GM10248 (cell line): Measurements from ENCODE around the gene FAM110A.
"Not testable (repeated sequence)": the region's sequence is repeated elsewhere in the genome, so short reads cannot be mapped to it uniquely, and the experiment has no call there.

Source experiments
- CTCF ChIA-PET: fragments of 300-600 bp; sonication (Branson Sonifier 250); formaldehyde crosslinking; extraction: SDS; loops from one replicate; lab custom pipeline; 2021; ENCODE audit warnings: antibody characterized with exemption; lab: Yijun Ruan, JAX
- POLR2A ChIA-PET: fragments of 350-650 bp; sonication (Branson Sonifier 250); formaldehyde crosslinking; extraction: SDS; loops from one replicate; lab custom pipeline; 2020; ENCODE audit warnings: antibody characterized with exemption; lab: Yijun Ruan, JAX
- DNase-seq: peaks from one replicate; pipeline ENCODE4 v3.0.0; 2012; ENCODE audit errors: extremely low spot score
- TF ChIP-seq, protein P1 (sequence below): IDR thresholded peaks from 2 replicates; pipeline ENCODE4 v1.5.1; 2012; ENCODE audit warnings: mild to moderate bottlenecking, low read depth; ENCODE audit errors: extremely low read depth, missing control alignments, control extremely low read depth

The FAM110A gene

DNA sequence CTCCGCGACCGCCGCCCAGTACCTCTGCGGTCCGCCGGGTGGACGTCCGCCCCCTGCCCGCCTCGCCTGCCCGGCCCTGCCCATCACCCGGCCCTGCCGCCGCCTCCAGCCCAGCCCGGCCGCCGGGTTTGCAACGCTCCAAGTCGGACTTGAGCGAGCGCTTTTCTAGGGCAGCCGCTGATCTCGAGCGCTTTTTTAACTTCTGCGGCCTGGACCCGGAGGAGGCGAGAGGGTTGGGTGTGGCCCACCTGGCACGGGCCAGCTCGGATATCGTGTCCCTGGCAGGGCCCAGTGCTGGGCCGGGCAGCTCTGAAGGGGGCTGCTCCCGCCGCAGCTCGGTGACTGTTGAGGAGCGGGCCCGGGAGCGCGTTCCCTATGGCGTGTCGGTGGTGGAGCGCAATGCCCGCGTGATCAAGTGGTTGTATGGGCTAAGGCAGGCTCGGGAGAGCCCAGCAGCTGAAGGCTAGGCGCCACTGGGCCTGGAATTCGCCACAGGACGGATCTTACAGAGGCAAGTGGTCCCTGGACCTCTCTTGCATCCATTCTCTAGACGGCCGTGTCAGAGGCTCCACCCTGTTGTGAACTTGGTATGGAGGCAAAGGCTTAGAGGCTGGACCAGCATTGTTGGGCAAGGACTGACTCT lies 11.8 kb downstream of the FAM110A start:
- DNase-seq = no peak
- POLR2A ChIA-PET = no interaction called here
- CTCF ChIA-PET = no interaction called here
- TF ChIP-seq, protein P1, sequence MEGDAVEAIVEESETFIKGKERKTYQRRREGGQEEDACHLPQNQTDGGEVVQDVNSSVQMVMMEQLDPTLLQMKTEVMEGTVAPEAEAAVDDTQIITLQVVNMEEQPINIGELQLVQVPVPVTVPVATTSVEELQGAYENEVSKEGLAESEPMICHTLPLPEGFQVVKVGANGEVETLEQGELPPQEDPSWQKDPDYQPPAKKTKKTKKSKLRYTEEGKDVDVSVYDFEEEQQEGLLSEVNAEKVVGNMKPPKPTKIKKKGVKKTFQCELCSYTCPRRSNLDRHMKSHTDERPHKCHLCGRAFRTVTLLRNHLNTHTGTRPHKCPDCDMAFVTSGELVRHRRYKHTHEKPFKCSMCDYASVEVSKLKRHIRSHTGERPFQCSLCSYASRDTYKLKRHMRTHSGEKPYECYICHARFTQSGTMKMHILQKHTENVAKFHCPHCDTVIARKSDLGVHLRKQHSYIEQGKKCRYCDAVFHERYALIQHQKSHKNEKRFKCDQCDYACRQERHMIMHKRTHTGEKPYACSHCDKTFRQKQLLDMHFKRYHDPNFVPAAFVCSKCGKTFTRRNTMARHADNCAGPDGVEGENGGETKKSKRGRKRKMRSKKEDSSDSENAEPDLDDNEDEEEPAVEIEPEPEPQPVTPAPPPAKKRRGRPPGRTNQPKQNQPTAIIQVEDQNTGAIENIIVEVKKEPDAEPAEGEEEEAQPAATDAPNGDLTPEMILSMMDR = no peak

DNA sequence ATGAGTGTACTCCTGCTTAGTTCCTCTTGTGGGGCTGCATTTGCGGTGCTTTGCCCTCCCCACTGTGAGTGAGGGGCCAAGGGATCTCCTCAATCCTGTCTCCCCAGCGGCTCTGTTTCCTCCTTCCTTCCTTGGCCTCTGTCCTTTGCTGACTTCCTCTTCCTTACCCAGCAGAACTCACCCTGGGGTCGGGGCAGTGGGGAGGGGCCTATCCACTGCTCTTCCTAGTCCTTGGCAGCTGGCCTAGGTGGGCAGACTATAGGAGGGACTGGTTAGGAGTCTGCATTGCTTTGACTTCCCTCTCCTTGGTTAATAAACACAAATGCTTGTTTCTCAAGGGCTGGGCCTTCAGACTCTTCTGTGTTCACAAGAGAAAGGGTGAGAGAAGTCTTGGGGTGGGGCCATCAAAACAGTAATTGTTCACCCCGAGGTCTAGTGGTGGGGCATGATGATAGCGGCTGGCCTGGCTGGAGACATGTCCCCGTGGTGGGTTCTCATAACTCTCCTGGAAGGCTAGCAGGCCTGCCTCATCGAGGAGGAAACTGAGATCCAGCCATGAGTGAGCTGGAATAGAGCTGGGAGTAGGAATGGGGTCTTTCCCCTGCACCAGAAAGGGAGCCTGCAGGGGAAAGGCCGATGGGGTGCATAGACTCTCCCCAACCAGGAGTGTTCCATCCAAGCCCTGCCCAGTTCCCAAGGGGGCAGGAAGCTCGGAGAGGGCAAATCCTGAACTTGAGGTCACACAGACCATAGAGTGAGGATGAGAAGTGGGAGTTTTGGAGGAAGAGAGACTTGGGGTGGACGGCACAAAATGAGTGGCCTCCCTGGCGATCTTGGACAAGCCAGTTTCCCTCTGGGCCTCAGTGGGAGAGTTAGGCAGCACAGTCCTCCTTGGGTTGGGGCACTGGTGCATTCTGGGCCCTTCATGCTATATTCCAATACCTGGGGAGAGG lies 12.7 kb downstream of the FAM110A start:
- no peak for DNase-seq
- CTCF ChIA-PET = interaction anchor here (1.5 to 1.9 kb wide), 3 partner anchors 8 to 121 kb away, joined by 3 to 11 read pairs (median 4); partner anchors contain the start of gene FAM110A
- POLR2A ChIA-PET = no interaction called here
- TF ChIP-seq, protein P1 = no peak

GRCh38 chr20:846894-847278 lies 13.4 kb downstream of the FAM110A start:
- POLR2A ChIA-PET = no interaction called here
- TF ChIP-seq, protein P1 = no peak
- CTCF ChIA-PET = interaction anchor here (1.5 to 1.9 kb wide), 4 partner anchors 9 to 121 kb away, joined by 3 to 11 read pairs (median 4); partner anchors contain the start of gene FAM110A
- peak; percentile 66 for DNase-seq

DNA sequence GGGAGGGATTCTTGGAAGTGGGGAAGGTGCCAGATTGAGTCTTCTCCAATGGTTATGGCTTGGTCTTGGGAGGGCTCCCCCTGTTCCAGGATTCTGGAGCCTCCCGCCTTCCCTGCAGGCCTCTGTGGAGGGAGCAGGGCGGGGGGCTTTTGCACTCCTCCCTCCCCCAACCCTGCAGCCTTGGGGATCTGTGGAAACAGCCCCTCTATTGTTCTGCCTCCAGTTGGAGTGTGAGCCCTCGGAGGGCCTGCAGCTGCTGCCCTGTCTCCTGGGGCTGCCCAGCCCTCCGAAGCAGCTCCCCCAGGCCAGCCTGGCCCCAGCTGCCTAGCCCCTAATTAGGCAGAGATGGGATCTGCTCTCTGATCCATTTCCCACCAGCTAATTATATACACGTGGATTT lies 14.7 kb downstream of the FAM110A start:
- CTCF ChIA-PET = interaction anchor here (1.7 to 1.9 kb wide), 2 partner anchors 43 to 119 kb away, joined by 3 to 4 read pairs; no protein-coding TSS in a partner anchor
- POLR2A ChIA-PET = no interaction called here
- no peak for DNase-seq
- TF ChIP-seq, protein P1 = no peak

DNA sequence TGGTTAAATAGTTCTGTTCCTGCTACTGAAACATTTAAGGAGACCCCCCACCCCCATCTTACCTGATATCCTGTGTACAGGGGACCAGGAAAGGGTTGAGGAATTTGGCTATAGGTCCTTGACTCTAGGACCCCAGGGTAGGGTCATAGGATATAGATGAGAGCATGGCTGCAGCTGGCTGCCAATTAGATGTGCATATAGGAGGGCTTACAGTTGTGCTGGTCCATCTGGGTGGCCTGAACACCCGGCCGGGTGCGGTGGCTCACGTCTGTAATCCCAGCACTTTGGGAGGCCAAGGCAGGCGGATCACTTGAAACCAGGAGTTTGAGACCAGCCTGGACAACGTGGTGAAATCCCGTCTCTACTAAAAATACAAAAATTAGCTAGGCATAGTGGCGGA lies 15.2 kb downstream of the FAM110A start:
- CTCF ChIA-PET, DNase-seq, POLR2A ChIA-PET: not testable (repeated sequence)

- ChIA-PET POLR2A (no interaction called here), CTCF (interaction anchor here (0.8 to 1.5 kb wide), 3 partner anchors 8 to 15 kb away, joined by 3 read pairs; no protein-coding TSS in a partner anchor)
- DNase-seq = no peak
- TF ChIP-seq, protein P1 = no peak
Measured at GRCh38 chr20:853406-853996, 20.0 kb downstream of the FAM110A start.

DNA sequence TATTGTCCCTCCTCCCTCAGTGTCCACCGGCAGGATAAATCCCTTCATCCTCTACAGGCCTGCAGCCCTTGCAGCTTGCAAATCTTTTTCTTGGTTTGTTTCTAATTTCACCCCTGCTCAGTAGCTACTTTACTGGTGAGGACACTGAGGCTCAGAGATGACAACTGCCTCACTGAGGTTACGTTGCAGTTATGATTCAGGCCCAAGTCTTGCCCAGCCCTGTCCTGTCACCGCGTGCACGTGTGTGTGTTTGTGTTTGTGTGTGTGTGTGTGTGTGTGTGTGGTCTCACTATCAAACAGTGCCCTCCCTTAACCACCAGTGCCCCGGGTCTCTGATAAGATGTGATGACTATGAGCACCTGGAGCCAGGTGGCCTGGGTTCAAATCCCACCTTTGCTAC lies 21.1 kb downstream of the FAM110A start:
- TF ChIP-seq, protein P1 = no peak
- ChIA-PET CTCF (interaction anchor here (0.7 to 1.5 kb wide), 3 partner anchors 13 to 120 kb away, joined by 3 read pairs; no protein-coding TSS in a partner anchor), POLR2A (no interaction called here)
- no peak for DNase-seq
